ENCODE results near the gene SLC7A8. TPM values are rescaled to one million over a fixed set of nuclear protein-coding genes. Genes with fewer than 3 reads are reported as not detected.

SLC7A8 gene
- total and polyA plus RNA-seq, 2 experiments from 2014 or later, result 117 to 124 TPM

DNA sequence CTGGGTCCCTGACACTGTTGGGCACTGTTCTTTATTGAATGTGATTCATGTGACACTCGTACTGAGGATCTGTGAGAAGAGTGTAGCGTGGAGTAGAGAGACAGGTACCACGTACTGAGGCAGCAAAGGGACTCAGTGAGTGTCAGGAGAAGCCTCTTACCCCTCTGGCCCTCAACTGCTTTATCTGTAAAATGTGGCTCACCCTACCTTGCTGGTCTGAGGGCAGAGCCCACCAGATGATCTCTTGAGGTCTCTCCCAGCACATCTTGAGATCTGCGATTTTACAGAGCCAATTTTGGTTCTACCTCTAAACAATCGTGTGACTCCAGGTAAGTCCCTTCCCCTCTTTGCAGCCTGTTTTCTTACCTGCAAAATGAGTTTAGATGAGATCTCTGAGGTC lies 67.5 kb downstream of the SLC7A8 start:
- Histone ChIP-seq H3K27me3 (ENCODE audit: insufficient read depth) (no peaks in the 10 kb centered on the region), H4K20me1 (replicated peaks; ENCODE audit: insufficient read depth) (no peaks in the 10 kb centered on the region), H2AFZ (no peak overlapping the region), H3K4me1 (ENCODE audit: insufficient read depth) (peaks cover 28% of the 10 kb centered on the region), H3F3A (replicated peaks; ENCODE audit: low read depth) (no peaks in the 10 kb centered on the region), H3K27ac (ENCODE audit: low read depth) (no peak overlapping the region), H3K4me3 (no peak overlapping the region), H3K36me3 (ENCODE audit: insufficient read depth) (no peaks in the 10 kb centered on the region), H3K9me2 (ENCODE audit: insufficient read depth) (no peaks in the 10 kb centered on the region), H3K79me2 (replicated peaks; ENCODE audit: insufficient read depth) (no peaks in the 10 kb centered on the region), H3K4me2 (no peak overlapping the region)
- DNase-seq (ENCODE audit: low spot score) (no peak), ATAC-seq (no peak)
- Mint-ChIP-seq H3K27ac (no peak overlapping the region), H3K36me3 (ENCODE audit: low read depth) (no peaks in the 10 kb centered on the region; the same call in 2 of the 3 replicates), H3K4me3 (no peak overlapping the region), H3K4me1 (peaks cover 37% of the 10 kb centered on the region), H3K27me3 (ENCODE audit: insufficient read depth, low read depth, poor library complexity) (peaks cover 12% of the 10 kb centered on the region), H3K9me3 (no peaks in the 10 kb centered on the region; the same call in 2 of the 3 replicates)
- TF ChIP-seq, protein P1, sequence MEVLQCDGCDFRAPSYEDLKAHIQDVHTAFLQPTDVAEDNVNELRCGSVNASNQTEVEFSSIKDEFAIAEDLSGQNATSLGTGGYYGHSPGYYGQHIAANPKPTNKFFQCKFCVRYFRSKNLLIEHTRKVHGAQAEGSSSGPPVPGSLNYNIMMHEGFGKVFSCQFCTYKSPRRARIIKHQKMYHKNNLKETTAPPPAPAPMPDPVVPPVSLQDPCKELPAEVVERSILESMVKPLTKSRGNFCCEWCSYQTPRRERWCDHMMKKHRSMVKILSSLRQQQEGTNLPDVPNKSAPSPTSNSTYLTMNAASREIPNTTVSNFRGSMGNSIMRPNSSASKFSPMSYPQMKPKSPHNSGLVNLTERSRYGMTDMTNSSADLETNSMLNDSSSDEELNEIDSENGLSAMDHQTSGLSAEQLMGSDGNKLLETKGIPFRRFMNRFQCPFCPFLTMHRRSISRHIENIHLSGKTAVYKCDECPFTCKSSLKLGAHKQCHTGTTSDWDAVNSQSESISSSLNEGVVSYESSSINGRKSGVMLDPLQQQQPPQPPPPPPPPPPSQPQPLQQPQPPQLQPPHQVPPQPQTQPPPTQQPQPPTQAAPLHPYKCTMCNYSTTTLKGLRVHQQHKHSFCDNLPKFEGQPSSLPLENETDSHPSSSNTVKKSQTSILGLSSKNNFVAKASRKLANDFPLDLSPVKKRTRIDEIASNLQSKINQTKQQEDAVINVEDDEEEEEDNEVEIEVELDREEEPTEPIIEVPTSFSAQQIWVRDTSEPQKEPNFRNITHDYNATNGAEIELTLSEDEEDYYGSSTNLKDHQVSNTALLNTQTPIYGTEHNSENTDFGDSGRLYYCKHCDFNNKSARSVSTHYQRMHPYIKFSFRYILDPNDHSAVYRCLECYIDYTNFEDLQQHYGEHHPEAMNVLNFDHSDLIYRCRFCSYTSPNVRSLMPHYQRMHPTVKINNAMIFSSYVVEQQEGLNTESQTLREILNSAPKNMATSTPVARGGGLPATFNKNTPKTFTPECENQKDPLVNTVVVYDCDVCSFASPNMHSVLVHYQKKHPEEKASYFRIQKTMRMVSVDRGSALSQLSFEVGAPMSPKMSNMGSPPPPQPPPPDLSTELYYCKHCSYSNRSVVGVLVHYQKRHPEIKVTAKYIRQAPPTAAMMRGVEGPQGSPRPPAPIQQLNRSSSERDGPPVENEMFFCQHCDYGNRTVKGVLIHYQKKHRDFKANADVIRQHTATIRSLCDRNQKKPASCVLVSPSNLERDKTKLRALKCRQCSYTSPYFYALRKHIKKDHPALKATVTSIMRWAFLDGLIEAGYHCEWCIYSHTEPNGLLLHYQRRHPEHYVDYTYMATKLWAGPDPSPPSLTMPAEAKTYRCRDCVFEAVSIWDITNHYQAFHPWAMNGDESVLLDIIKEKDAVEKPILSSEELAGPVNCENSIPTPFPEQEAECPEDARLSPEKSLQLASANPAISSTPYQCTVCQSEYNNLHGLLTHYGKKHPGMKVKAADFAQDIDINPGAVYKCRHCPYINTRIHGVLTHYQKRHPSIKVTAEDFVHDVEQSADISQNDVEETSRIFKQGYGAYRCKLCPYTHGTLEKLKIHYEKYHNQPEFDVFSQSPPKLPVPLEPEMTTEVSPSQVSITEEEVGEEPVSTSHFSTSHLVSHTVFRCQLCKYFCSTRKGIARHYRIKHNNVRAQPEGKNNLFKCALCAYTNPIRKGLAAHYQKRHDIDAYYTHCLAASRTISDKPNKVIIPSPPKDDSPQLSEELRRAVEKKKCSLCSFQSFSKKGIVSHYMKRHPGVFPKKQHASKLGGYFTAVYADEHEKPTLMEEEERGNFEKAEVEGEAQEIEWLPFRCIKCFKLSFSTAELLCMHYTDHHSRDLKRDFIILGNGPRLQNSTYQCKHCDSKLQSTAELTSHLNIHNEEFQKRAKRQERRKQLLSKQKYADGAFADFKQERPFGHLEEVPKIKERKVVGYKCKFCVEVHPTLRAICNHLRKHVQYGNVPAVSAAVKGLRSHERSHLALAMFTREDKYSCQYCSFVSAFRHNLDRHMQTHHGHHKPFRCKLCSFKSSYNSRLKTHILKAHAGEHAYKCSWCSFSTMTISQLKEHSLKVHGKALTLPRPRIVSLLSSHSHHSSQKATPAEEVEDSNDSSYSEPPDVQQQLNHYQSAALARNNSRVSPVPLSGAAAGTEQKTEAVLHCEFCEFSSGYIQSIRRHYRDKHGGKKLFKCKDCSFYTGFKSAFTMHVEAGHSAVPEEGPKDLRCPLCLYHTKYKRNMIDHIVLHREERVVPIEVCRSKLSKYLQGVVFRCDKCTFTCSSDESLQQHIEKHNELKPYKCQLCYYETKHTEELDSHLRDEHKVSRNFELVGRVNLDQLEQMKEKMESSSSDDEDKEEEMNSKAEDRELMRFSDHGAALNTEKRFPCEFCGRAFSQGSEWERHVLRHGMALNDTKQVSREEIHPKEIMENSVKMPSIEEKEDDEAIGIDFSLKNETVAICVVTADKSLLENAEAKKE (CRISPR knock-in tag; IDR thresholded peaks at IDR 0.05), result no peak
- TF ChIP-seq, protein P2, sequence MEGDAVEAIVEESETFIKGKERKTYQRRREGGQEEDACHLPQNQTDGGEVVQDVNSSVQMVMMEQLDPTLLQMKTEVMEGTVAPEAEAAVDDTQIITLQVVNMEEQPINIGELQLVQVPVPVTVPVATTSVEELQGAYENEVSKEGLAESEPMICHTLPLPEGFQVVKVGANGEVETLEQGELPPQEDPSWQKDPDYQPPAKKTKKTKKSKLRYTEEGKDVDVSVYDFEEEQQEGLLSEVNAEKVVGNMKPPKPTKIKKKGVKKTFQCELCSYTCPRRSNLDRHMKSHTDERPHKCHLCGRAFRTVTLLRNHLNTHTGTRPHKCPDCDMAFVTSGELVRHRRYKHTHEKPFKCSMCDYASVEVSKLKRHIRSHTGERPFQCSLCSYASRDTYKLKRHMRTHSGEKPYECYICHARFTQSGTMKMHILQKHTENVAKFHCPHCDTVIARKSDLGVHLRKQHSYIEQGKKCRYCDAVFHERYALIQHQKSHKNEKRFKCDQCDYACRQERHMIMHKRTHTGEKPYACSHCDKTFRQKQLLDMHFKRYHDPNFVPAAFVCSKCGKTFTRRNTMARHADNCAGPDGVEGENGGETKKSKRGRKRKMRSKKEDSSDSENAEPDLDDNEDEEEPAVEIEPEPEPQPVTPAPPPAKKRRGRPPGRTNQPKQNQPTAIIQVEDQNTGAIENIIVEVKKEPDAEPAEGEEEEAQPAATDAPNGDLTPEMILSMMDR (conservative IDR thresholded peaks at IDR 0.05; ENCODE audit: low read depth in 2 of 2), result no peak
- no peak for TF ChIP-seq JUNB (IDR thresholded peaks at IDR 0.05; ENCODE audit: unreplicated experiment)
